Panc1 (cell line): ENCODE measurements around the gene TMEM259. TPM values are rescaled to one million over a fixed set of nuclear protein-coding genes. Genes with fewer than 3 reads are reported as not detected.

Experiments
- ATAC-seq: fragments of 200-7000 bp; cut with Tn5 transposase; 2 replicates; pipeline ENCODE4 v1.9.1; 2020; ENCODE audit warnings: mild to moderate bottlenecking, moderate library complexity
- BruUV-seq: library from RNA; stranded (reverse); fragments of 400-500 nt; replicated peaks from 2 replicates; lab custom pipeline; 2021; lab: Mats Ljungman, UMichigan
- CTCF ChIA-PET: fragments of 300-600 bp; sonication (Branson Sonifier 250); formaldehyde crosslinking; loops from one replicate; lab custom pipeline; 2022; ENCODE audit warnings: antibody characterized with exemption; lab: Charles Lee
- POLR2A ChIA-PET: fragments of 300-600 bp; sonication (Branson Sonifier 250); formaldehyde crosslinking; loops from one replicate; lab custom pipeline; 2022; ENCODE audit warnings: antibody characterized with exemption; lab: Charles Lee
- DNase-seq: peaks from one replicate; pipeline ENCODE4 v3.0.0-alpha.2; 2010; ENCODE audit warnings: low read depth, low spot score
- H3K27ac ChIP-seq: 2 replicates; pipeline ENCODE4 v1.5.1; 2011; ENCODE audit warnings: mild to moderate bottlenecking, low read length, inconsistent platforms
- H3K27me3 ChIP-seq: fragments of 200-500 bp; sonication (Bioruptor generic); 2 replicates; pipeline ENCODE4 v1.6.0; 2014; ENCODE audit warnings: low read length, inconsistent platforms; ENCODE audit not compliant: control insufficient read depth, insufficient read depth
- H3K36me3 ChIP-seq: fragments of 200-500 bp; sonication (Bioruptor generic); 2 replicates; pipeline ENCODE4 v1.5.1; 2014; ENCODE audit warnings: inconsistent platforms, mild to moderate bottlenecking, low read length, moderate library complexity; ENCODE audit not compliant: control insufficient read depth, insufficient read depth
- H3K4me1 ChIP-seq: 2 replicates; pipeline ENCODE4 v1.5.1; 2011; ENCODE audit warnings: inconsistent platforms, mild to moderate bottlenecking, low read length, moderate library complexity; ENCODE audit not compliant: control insufficient read depth, insufficient read depth
- H3K4me3 ChIP-seq, 2 experiments: 2 replicates each; pipeline ENCODE4 v1.5.1; 2011 to 2012; ENCODE audit warnings: low read depth in 2 of 2, low read length in 2 of 2, mild to moderate bottlenecking in 2 of 2, inconsistent platforms in 1 of 2, moderate library complexity in 1 of 2
- H3K9me3 ChIP-seq: fragments of 200-500 bp; sonication (Bioruptor generic); 2 replicates; pipeline ENCODE4 v1.5.1; 2014; ENCODE audit warnings: low read depth, mild to moderate bottlenecking, inconsistent platforms, low read length, moderate library complexity; ENCODE audit not compliant: control insufficient read depth, insufficient read depth
- SIN3A ChIP-seq: IDR thresholded peaks from 2 replicates; pipeline ENCODE4 v1.6.1; 2012; ENCODE audit warnings: low read depth, mild to moderate bottlenecking, low read length, moderate library complexity, borderline replicate concordance; ENCODE audit not compliant: insufficient read depth
- TCF7L2 ChIP-seq: IDR thresholded peaks from 2 replicates; pipeline ENCODE4 v1.6.1; 2011; ENCODE audit warnings: mild to moderate bottlenecking, low read depth, low read length, inconsistent platforms
- in situ Hi-C: cut with HindIII; loops from 2 replicates; pipeline ENCODE4 v1.10.0; 2016; ENCODE audit warnings: low sequenced_read_pairs, low pct_unique_long_range_greater_than_20kb
- intact Hi-C: fragments of 100-400 bp; cut with micrococcal nuclease; formaldehyde crosslinking; loops from one replicate; pipeline ENCODE4 v1.10.0; 2022; ENCODE audit not compliant: unreplicated experiment
- total RNA-seq: library from RNA; stranded (reverse); gene quantifications from one replicate; pipeline ENCODE4 v1.2.1, GENCODE V29; 2021; ENCODE audit not compliant: unreplicated experiment
- TF ChIP-seq, protein P1 (sequence below), 2 experiments: IDR thresholded peaks; 2 replicates each; pipeline ENCODE4 v1.6.1; 2011 to 2012; ENCODE audit warnings: low read depth in 2 of 2, control low read depth in 1 of 2, low read length in 1 of 2, mild to moderate bottlenecking in 1 of 2, moderate library complexity in 1 of 2; ENCODE audit not compliant: insufficient read depth in 1 of 2
- TF ChIP-seq, protein P2 (sequence below): fragments of 450-650 bp; IDR thresholded peaks from 2 replicates; pipeline ENCODE4 v1.5.1; 2017; ENCODE audit warnings: mild to moderate bottlenecking

Gene TMEM259
- total RNA-seq, 1 experiment from 2014 or later: 193 TPM

DNA sequence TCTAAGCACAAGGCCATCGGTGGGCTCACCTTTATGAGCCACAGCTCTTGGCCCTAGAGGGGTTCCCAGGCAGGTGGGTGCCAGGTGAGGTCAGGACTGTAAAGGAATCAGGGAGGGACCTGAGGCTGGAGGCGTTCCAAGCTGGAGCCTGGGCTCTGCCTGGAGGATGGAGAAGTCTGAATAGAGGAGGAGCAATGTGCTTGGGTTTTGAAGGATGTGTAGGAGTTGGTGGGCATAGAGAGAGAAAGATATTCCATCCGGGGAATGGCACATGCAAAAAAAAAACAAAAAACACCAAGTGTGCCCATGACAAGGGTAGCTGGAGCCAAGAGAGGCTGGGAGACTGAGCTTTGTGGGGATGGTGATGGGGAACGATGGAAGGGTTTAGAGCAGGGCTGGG is 18.3 kb downstream of the TMEM259 start:
- no peak for DNase-seq
- Histone ChIP-seq H3K4me1 (no peaks in the 10 kb centered on the region; the same call in 1 of the 2 replicates), H3K27ac (no peak overlapping the region), H3K27me3 (no peaks in the 10 kb centered on the region), H3K9me3 (no peaks in the 10 kb centered on the region), H3K4me3 (no peak overlapping the region), H3K36me3 (no peaks in the 10 kb centered on the region)
- TF ChIP-seq TCF7L2 (no peak), SIN3A (no peak)
- TF ChIP-seq, protein P1, sequence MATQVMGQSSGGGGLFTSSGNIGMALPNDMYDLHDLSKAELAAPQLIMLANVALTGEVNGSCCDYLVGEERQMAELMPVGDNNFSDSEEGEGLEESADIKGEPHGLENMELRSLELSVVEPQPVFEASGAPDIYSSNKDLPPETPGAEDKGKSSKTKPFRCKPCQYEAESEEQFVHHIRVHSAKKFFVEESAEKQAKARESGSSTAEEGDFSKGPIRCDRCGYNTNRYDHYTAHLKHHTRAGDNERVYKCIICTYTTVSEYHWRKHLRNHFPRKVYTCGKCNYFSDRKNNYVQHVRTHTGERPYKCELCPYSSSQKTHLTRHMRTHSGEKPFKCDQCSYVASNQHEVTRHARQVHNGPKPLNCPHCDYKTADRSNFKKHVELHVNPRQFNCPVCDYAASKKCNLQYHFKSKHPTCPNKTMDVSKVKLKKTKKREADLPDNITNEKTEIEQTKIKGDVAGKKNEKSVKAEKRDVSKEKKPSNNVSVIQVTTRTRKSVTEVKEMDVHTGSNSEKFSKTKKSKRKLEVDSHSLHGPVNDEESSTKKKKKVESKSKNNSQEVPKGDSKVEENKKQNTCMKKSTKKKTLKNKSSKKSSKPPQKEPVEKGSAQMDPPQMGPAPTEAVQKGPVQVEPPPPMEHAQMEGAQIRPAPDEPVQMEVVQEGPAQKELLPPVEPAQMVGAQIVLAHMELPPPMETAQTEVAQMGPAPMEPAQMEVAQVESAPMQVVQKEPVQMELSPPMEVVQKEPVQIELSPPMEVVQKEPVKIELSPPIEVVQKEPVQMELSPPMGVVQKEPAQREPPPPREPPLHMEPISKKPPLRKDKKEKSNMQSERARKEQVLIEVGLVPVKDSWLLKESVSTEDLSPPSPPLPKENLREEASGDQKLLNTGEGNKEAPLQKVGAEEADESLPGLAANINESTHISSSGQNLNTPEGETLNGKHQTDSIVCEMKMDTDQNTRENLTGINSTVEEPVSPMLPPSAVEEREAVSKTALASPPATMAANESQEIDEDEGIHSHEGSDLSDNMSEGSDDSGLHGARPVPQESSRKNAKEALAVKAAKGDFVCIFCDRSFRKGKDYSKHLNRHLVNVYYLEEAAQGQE (IDR thresholded peaks at IDR 0.05; ENCODE audit: insufficient read depth in 1 of 2, low read depth in 2 of 2, low read length in 1 of 2): no peak
- no TSS peak for BruUV-seq
- ChIA-PET CTCF (no interaction called here), POLR2A (no interaction called here)
- ATAC-seq: no peak
- intact Hi-C loops (no loop called here), in situ Hi-C loops (no loop called here)

DNA sequence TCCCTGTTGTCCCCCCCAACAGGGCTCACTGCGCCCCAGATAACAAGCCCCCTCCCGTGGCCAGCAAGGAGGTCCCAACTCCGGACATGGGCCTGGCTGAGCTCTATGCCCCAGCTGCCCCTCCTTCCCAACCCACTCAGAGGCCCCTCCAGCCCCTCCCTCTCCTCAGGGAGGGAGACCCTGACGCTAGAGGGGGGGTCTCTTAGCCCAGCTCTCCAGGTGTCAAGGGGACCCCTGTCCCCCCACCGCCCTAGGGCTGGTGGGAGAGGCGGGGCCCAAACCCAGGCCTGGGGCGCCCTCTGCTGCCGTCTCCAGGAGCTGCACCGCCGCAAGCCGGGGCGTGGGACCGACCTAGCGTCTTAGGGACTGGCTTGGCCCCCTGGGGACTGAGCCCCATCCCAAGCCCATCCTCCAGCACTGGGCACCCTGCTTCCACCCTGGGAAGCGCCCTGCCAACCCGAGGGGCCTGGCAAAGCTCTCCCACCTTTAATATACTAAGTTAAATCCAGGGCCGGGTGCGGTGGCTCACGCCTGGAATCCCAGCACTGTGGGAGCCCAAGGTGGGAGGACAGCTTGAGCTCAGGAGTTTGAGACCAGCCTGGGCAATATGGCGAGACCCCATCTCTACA is 19.3 kb downstream of the TMEM259 start:
- DNase-seq: no peak
- intact Hi-C loops: no loop called here
- TF ChIP-seq SIN3A: no peak
- TF ChIP-seq, protein P2, sequence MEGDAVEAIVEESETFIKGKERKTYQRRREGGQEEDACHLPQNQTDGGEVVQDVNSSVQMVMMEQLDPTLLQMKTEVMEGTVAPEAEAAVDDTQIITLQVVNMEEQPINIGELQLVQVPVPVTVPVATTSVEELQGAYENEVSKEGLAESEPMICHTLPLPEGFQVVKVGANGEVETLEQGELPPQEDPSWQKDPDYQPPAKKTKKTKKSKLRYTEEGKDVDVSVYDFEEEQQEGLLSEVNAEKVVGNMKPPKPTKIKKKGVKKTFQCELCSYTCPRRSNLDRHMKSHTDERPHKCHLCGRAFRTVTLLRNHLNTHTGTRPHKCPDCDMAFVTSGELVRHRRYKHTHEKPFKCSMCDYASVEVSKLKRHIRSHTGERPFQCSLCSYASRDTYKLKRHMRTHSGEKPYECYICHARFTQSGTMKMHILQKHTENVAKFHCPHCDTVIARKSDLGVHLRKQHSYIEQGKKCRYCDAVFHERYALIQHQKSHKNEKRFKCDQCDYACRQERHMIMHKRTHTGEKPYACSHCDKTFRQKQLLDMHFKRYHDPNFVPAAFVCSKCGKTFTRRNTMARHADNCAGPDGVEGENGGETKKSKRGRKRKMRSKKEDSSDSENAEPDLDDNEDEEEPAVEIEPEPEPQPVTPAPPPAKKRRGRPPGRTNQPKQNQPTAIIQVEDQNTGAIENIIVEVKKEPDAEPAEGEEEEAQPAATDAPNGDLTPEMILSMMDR: peak; percentile 94
- CTCF ChIA-PET: interaction anchor here (0.5 to 0.7 kb wide), 2 partner anchors 36 to 177 kb away, joined by 3 read pairs; no protein-coding TSS in a partner anchor
- no TSS peak for BruUV-seq
- Histone ChIP-seq H3K27ac (no peak overlapping the region), H3K27me3 (no peaks in the 10 kb centered on the region), H3K36me3 (no peaks in the 10 kb centered on the region), H3K4me3 (peak overlapping the region in 1 of 2 experiments; percentile 41; a peak in 3 of 4 replicates), H3K9me3 (no peaks in the 10 kb centered on the region), H3K4me1 (no peaks in the 10 kb centered on the region; the same call in 1 of the 2 replicates)
- in situ Hi-C loops: no loop called here
- POLR2A ChIA-PET: no interaction called here
- ATAC-seq: peak; percentile 70
